ENCODE results near the gene MRPS11.
"Not testable (repeated sequence)": the region's sequence is repeated elsewhere in the genome, so short reads cannot be mapped to it uniquely, and the experiment has no call there.

MRPS11 gene

DNA sequence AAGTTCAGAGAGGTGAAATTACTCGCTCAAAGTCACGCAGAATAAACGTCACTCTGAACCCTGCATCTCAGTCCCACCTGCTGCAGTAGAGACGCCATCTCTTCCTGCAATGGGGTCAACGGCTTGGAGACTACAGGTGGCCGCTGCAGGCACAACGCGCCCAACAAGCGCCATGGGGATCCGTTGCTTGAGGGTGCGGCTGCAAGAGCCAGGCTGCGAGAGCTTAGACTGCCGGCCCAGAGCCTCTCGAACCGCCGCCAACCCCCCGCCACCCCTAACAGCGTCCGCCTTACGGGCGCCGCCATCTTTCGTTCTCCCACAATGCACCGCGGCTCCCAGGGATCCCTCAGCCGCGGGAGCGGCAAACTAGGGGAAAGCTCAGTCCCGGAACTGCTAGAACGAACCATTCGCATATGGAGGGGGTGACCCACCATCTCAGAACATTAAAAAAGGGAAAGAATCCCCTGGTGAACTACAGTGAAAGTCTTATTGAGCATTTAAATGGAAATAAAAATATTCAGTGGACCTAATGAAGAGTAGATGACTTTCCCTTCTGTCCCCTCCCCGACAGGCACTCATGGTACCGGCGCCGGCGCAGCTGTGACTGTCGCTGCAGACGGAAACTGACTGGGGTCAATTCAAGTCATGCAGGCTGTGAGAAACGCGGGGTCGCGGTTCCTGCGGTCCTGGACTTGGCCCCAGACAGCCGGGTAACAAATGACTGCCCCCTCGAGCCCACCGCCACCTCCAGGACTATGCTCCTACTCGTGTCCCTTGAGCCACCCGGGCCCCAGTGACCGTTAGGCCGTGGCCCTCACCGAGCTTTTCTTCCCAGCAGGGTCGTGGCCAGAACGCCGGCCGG, at the start of gene MRPS11, which contains the start of gene MRPL46:
Gene MRPS11 (plus strand): TSS at position 636 of the 862 bp plus-strand sequence. CDS start 10 bp downstream, at position 646.
Gene MRPL46 (minus strand): TSS at position 316 of the 862 bp plus-strand sequence. CDS start 11 bp downstream, at position 305.
- peak; percentile 93 for DNase-seq (ENCODE audit: low spot score)

DNA sequence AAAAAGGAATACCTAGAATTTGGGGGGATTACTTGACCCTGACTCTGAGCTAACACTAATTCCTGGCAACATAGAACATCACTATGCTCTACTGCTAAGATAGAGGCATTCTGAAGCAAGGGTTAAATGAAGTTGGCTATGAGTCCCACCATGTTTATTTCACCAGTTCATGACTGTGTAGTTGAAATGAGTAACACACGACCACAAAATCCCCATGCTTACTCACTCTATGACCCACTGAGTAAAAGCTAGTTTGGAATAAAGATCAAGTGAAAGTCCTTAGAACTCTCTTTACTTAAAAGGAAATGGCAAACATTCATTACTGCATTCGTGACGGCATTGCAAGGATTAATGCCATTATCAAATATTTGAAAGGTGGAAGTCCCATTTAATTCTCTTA, 47.7 kb upstream of the MRPS11 start:
- DNase-seq (ENCODE audit: low spot score), result no peak

DNA sequence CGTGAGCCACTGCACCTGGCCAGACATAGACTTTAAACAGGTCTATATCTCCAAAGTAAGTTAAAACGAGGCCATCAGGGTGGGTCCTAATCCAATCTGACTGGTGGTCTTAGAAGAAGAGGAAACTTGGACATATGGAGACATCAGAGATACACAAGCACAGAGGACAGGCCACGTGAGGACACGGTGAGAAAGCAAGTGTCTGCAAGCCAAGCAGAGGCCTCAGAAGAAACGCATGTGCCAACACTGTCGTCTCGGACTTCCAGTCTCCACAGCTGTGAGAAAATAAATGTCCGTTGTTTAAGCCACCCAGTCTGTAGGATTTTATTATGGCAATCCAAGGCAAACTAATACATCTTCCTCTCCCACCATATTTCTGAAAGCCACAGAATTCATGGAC, 44.2 kb upstream of the MRPS11 start:
- no peak for DNase-seq (ENCODE audit: low spot score)

DNA sequence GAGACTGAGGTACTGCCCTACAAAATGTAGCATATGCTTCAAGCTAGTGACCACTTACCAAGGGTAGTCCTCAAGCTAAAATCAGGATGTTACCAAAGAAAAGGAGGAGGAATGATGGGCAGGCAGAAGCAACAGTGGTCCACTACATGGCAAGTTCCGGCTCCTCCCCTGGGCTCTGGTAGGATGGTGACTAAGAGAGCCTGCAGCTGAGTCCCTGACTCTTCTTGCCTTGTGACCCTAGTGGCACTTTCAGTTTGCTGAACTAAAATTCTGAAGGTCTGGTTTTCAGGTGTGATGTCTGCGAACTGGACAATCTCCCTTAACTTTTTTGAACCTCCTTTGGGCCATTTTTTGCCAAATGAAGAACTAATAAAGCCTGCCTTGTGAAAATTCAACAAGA, 41.2 kb upstream of the MRPS11 start:
- no peak for DNase-seq (ENCODE audit: low spot score)

DNA sequence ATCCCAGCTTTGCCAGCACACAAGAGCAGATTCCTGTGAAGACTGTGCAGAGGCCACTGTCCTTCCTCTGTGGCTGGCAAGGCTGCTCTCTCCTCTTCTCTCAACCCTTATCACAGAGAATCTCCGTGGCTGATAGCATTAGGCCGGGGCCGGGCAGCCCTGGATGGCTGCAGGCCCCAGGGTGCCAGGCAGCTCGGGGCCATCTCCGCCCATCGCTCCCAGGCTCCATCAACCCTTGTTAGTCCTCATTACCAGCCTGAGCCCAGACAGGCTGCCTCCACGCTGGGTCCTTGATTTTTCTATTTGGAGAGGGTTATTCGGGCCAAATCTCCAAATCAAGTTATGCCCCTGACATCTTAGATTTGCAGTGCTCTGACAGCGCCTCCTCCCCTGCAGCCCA, 39.5 kb upstream of the MRPS11 start:
- no peak for DNase-seq (ENCODE audit: low spot score)

DNA sequence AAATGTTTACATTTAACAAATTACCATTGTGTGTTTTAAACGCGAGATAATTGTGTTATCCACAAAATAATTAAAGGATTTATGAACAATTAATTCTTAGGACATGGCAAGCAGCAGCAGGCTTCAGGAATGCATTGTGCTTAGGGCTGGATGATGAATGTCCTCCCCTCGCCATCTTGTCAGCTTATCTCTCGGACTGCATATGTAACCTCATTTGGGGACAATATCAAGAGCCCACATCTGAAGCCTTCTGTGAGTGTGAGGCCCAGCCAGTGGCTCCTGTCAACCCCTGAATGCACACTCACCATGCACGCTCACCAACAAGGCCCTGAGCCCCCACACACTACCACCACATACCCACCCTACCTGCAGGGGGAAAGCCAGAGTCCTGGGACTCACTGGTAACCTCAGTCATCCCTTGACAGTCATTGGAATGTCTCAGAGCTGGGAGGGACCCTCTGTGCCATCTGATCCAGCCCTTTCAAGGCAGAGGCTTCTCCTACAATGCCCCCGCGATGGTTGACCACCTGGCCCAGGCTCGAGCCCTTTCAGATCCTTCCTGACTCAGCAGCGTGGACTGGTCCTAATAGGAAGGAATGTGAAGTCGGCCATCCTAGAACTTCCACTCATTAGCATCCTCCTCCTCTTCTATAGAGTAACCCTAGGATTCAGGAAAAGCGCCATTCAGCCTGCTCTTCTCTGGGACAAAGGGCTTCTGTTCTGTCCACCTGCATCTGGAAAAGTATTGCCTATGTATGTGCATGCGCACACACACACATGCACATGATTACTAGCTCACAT, 38.5 kb upstream of the MRPS11 start:
- no peak for DNase-seq (ENCODE audit: low spot score)

DNA sequence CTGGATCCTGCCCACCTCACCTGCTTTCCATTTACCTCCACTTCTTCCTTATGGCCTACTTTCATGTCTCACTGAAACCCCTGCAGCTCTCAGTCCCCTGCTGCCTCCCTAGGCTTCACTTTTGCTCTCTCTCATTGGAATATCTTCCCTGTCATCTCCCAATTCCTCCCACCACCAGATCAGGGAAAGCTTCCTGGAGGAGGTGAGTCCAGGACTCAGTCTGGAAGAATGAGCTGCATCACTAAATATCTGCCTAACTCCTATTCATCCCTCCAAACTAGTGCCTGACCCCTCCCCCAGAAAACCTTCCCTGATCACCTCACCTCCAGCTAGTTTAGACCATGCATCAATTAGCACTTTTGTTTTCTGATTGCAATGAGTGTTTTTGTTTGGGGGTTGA, 37.5 kb upstream of the MRPS11 start:
- no peak for DNase-seq (ENCODE audit: low spot score)

DNA sequence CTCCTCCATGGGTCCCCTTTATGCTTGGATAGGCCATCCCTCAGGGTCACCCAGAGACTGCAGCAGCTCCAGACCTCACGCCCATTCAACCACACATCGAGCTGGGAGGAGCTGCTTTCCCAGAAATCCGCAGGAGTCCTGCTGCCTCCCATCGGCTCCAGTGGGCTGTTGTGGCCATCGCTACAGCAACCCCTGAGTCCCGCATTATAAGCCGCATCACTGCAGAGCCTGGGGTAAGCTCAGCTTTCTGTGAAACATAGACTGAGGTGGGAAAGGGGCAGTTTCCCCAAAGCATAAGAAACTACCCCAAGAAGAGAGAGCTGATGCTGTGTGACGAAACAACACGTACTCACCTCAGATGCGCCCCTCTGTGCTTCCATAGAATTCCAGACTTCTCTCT, 36.1 kb upstream of the MRPS11 start:
- DNase-seq (ENCODE audit: low spot score), result no peak

DNA sequence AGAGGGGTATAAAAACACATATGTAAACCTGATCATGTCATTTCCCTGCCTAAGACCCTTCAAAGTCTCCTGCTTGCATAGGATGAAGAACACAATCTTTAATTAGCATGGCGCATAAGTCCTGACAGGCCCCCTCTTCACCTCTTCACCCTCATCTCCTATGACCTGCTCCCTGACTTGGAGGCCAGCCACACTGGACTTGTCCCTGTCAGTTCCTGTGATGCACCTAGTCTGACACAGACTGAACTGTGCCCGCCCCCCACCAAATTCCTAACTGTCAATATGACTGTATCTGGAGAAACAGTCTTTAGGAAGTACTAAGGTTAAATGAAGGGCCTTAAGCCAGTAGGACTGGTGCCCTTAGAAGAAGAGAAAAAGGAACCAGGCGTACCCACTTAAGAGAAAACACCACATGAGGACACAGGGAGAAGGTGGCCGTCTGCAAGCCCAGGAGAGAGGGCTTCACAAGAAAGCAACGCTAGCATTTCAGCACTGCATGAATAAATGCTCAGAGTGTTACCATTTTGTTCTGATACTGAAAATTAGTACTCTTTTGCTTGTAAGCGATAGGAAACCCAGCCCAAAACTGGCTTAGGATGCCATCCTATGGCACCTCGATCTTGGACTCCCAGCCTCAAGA, 34.3 kb upstream of the MRPS11 start:
- no peak for DNase-seq (ENCODE audit: low spot score)

DNA sequence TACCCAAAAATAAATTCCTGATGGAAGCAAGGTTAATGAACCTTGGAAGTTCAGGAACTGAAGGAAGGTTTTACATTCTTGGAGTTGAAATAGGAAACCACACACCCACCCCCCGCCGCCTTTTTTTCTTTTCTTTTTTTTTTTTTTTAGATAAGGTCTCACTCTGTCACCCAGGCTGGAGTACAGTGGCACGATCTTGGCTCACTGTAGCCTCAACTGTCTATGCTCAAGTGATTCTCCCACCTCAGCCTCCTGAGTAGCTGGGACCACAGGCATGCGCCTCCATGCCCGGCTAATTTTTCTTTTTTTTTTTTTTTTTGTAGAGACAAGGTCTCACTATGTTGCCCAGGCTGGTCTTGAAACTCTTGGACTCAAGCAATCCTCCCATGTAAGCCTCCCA, 33.4 kb upstream of the MRPS11 start:
- not testable (repeated sequence) for DNase-seq (ENCODE audit: low spot score)

DNA sequence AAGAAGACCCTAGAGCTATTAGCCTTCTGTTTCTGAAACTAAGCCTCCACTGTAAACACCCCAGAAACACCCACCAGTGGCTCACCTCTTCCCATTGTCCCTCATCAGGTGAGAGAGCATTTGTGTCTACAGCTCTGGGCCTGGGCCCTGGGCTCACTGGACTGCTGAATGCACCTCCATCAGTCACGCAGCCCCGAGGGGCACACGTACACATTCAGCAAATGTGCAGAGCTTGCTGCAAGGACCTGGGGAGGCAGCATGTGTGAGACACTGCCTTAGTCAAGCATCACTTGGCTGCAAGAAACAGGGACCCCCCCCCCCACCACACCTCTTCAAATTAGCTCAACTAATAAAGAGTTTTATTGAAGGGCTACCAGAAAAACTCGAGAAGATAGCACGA, 29.3 kb upstream of the MRPS11 start:
- DNase-seq (ENCODE audit: low spot score), result no peak

DNA sequence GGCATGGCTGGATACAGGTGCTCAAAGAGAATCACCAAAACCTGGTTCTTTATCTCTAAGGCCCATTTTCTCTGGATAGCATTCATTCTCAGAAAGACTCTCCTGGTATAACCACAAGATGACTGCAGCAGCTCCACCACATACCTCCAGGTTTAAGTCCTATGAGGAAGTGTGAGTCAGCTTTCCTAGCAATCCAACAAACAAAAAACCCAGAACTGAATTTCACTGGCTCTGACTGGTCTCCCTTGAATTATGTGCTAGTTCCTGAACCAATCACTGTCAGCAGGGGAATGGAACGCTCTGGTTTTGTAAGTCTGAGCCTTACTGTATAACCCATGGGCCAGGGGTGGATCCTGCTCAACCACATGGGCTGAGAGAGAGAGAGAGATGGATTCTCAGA, 27.5 kb upstream of the MRPS11 start:
- DNase-seq (ENCODE audit: low spot score), result no peak

DNA sequence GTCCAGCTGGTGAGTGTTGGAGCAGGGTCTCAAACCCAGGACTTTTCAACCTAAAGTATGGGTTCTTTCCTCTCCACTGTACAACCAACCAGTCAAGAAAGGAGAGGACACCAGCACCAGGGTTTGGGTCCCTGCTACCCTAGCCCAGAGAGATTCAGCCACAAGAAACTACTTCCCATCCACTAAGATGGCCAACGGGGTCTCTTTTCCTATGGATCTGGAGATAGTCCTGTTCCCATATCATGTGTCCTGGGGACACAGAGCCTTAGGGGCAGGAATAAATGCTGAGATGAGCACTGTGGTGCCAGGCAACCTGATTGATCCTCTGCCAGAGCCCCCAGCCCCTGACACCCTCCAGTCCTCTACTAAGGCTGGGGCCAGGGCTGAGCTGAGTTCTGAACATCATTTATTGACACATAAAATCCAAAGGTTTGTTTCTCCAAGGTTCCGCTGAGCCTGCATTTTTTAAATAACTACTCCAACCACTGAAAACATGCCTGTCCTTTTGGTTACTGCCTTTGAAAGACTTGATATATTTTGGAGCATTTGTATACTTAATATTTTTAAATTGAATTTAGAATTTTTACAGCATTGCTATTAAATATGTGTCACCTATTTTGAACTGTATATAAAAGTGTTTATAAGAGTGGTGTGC, 26.3 kb upstream of the MRPS11 start:
- no peak for DNase-seq (ENCODE audit: low spot score)

DNA sequence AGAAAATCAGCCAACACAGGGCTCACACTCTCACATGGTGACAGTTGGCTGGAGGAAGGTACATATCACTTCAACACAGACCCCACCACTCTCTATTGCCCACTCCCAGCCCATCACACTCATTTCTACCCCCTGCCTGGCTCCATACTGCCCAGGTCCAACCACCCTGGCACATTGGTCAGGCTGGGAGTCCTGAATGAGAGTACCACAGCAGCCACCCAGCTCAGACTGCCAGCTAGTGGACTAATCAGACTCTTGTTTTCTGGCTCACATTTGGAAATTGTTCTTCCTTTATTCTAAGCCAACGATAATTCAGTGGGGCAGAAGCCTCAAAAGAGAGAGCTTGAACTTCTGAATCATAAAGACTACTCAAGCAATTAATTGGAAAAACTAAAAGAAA, 20.3 kb upstream of the MRPS11 start:
- DNase-seq (ENCODE audit: low spot score), result no peak

DNA sequence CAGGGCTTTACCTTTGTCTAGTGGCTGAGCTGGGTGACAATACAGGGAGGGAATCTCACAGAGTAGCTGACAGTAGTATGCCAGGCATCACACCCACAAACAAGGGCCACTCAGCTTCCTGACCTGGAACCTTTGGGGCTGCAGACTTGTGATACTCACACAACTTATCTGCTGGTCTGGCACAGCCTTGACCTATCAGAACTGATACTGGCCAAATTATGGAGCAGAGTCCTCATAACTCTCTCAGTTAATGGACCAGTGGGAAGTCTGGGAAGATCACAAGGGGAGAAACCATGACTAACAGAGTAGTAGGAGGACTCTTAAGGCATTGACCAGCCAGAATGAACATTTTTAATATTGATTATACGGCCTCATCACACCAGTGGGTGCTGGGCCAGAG, 19.8 kb upstream of the MRPS11 start:
- no peak for DNase-seq (ENCODE audit: low spot score)

DNA sequence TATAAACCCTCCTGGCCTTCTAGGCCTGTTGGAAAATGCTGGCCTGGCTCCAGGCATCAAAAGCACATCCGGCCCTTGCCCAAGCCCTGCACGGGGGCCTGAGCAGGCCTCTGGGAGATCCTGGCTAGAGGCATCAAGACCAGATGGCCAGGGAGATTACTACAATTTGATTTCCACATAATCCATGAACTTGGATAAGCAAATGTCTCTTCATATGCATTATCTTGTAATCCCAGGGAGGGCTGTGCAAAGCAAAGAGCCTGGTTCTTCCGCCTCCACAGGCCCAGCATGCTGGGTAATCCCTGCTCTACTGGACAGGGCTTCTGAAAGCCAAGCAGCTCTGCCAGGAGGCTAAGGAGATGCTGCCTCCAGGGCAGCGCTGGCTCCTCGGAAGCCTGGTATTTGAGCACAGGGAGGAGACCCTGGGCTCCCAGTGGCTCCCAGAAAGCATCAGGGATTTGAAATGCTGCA, 18.5 kb upstream of the MRPS11 start:
- DNase-seq (ENCODE audit: low spot score), result no peak

DNA sequence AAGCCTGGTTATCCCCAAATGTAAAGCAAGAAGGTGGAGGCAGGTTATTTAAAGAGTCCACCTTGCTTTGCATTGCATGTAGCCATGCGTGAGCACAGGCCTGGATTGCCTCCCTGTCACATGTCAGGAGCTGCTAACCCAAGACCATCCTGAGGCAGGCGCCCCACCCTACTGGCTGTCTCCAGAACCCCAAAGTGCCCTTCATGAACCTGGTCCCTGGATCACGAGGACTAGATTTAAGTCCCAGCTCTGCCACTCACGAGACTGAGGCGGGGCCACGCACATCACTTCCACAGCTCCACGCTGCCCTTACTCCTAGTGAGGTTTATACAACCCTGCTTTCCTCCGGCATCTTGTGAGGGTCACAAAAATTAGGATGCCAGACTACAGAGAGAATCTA, 17.9 kb upstream of the MRPS11 start:
- DNase-seq (ENCODE audit: low spot score), result no peak

DNA sequence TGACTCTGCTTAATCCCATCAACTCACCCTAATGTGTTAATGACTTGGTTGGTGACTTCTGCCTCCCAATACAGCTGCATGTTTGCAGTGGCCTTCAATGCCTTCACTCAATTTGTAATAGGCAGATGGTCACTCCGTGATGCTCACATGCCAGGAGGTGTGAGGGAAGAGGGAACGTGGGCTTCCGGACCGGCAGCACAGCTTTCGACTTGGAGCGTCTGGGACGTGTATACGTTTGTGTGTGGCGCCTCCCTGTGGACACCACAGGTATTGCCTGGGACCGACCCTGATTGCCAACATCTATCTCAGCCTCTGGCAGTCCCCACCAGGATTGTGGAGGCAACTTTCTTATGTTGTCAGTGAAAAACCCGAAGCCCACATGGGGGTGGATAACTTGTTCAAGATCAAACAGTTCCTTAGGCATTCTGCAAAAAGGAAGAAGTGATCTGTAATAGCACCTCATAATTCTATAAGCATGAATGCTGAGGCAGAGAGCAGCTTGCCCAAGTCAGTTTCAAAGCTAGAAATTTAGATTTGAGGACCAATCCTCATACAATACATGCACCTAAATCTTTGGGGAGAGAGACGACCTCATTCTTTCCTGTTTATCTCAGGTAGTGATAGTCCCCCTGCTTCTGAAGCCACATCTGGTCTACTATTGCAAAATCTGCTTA, 17.2 kb upstream of the MRPS11 start:
- peak; percentile 53 for DNase-seq (ENCODE audit: low spot score)

DNA sequence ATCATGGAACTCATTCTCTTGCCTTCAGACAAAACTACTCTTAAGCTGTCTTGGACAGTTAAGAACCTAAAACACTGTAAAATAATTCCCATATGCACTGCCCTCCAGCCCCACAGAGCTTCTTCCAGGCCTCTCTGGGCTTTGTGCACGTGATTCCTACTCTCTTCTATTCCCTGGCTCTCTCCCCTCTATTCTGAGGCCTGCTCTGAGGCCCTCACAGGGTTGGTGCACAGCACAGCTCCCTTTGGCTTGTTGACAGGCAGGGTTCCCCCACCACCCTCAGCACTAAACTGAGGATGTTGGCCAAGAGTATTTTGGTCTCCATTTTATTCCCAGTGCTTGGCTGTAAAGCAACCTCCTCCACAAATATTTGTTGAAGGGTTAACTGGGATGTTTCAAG, 13.9 kb upstream of the MRPS11 start:
- no peak for DNase-seq (ENCODE audit: low spot score)

DNA sequence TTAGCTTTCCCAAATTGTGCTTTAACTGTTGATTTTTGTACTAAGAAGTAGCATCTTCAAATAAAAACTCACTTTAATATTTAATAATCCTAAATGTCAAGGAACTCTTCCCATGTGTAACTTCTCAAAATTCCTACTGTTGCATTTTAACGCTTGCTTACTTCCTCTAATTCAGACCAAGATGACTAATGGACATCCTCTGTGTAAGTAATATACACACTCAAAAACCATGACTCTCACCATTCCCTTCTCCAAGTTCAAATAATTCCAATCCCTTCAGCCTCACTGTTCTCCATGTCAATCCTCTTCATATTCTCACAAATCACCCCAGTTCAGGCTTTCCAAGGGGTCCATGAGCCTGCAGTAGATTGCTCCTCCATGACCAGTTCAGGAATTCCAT, 13.3 kb upstream of the MRPS11 start:
- DNase-seq (ENCODE audit: low spot score), result no peak

All from hematopoietic multipotent progenitor cell treated with erythropoietin and hydrocortisone succinate and interleukin-3 and kit ligand, for 15 days (in vitro differentiated cells).